Erythroblast (primary cell): Measurements from ENCODE around the gene PADI3.

Experiments
- GATA1 ChIP-seq: IDR thresholded peaks from 2 replicates; pipeline ENCODE4 v1.6.1; 2011; ENCODE audit warnings: low read depth, mild to moderate bottlenecking, control low read depth, low read length, moderate library complexity
- POLR2A ChIP-seq: IDR thresholded peaks from 2 replicates; pipeline ENCODE4 v1.6.1; 2011; ENCODE audit warnings: mild to moderate bottlenecking, low read length

- no peak for TF ChIP-seq POLR2A
- TF ChIP-seq GATA1 = no peak
These were observed 27.7 kb downstream of the PADI3 start for GRCh38 chr1:17276568-17276967.
